H7 (cell line): ENCODE measurements around the gene CCDC3. TPM values are rescaled to one million over a fixed set of nuclear protein-coding genes. Genes with fewer than 3 reads are reported as not detected.

Experiments used
- DNase-seq: peaks from one replicate; pipeline ENCODE4 v3.0.0; 2012
- H3K27me3 ChIP-seq: 2 replicates; pipeline ENCODE4 v1.6.0; 2011; ENCODE audit warnings: mild to moderate bottlenecking, low read length; ENCODE audit not compliant: control insufficient read depth, insufficient read depth
- H3K36me3 ChIP-seq: replicated peaks from 2 replicates; pipeline ENCODE4 v1.5.1; 2011; ENCODE audit warnings: low read length; ENCODE audit not compliant: control insufficient read depth, insufficient read depth
- H3K4me3 ChIP-seq: 2 replicates; pipeline ENCODE4 v1.5.1; 2011; ENCODE audit warnings: low read depth, mild to moderate bottlenecking, control low read depth, low read length, moderate library complexity; ENCODE audit not compliant: insufficient read depth
- total RNA-seq: library from RNA; depleted of rRNA; stranded (reverse); fragments of >200 nt; shearing (Covaris generic); gene quantifications from 2 replicates; pipeline ENCODE4 v1.2.3, GENCODE V29; 2014

CCDC3 gene
- total RNA-seq, 1 experiment from 2014 or later: 0.73 TPM

GRCh38 chr10:12938271-12938670 is 63.2 kb downstream of the CCDC3 start:
- Histone ChIP-seq H3K27me3 (no peaks in the 10 kb centered on the region), H3K36me3 (no peaks in the 10 kb centered on the region), H3K4me3 (no peak overlapping the region)
- no peak for DNase-seq

GRCh38 chr10:12937527-12937926 is 64.0 kb downstream of the CCDC3 start:
- H3K36me3 ChIP-seq: no peaks in the 10 kb centered on the region
- DNase-seq: no peak
- no peak overlapping the region for H3K4me3 ChIP-seq

GRCh38 chr10:12934777-12935176 is 66.7 kb downstream of the CCDC3 start:
- Histone ChIP-seq H3K36me3 (no peaks in the 10 kb centered on the region), H3K4me3 (no peak overlapping the region), H3K27me3 (no peaks in the 10 kb centered on the region)
- no peak for DNase-seq

More at GRCh38 chr10:12937527-12937926, 64.0 kb downstream of the CCDC3 start:
- H3K27me3 ChIP-seq: no peaks in the 10 kb centered on the region

GRCh38 chr10:12929381-12929780 is 72.1 kb downstream of the CCDC3 start:
- Histone ChIP-seq H3K27me3 (no peaks in the 10 kb centered on the region), H3K36me3 (no peaks in the 10 kb centered on the region), H3K4me3 (no peak overlapping the region)
- no peak for DNase-seq

GRCh38 chr10:12928571-12928970 is 72.9 kb downstream of the CCDC3 start:
- Histone ChIP-seq H3K27me3 (no peaks in the 10 kb centered on the region), H3K36me3 (no peaks in the 10 kb centered on the region), H3K4me3 (no peak overlapping the region)
- DNase-seq: no peak

GRCh38 chr10:12927896-12928295 is 73.6 kb downstream of the CCDC3 start:
- H3K36me3 ChIP-seq: no peaks in the 10 kb centered on the region
- H3K4me3 ChIP-seq: no peak overlapping the region
- DNase-seq: no peak
- H3K27me3 ChIP-seq: no peaks in the 10 kb centered on the region

GRCh38 chr10:12925845-12926244 is 75.7 kb downstream of the CCDC3 start:
- Histone ChIP-seq H3K4me3 (no peak overlapping the region), H3K27me3 (no peaks in the 10 kb centered on the region), H3K36me3 (no peaks in the 10 kb centered on the region)
- no peak for DNase-seq

GRCh38 chr10:12924911-12925310 is 76.6 kb downstream of the CCDC3 start:
- H3K36me3 ChIP-seq: no peaks in the 10 kb centered on the region
- no peak for DNase-seq
- H3K4me3 ChIP-seq: no peak overlapping the region
- no peaks in the 10 kb centered on the region for H3K27me3 ChIP-seq

GRCh38 chr10:12922117-12922900 is 79.2 kb downstream of the CCDC3 start:
- DNase-seq: no peak
- H3K4me3 ChIP-seq: no peak overlapping the region
- no peaks in the 10 kb centered on the region for H3K27me3 ChIP-seq
- no peaks in the 10 kb centered on the region for H3K36me3 ChIP-seq

- H3K36me3 ChIP-seq: no peaks in the 10 kb centered on the region
- no peaks in the 10 kb centered on the region for H3K27me3 ChIP-seq
- no peak overlapping the region for H3K4me3 ChIP-seq
- DNase-seq: no peak
Measured at GRCh38 chr10:12921163-12921562, 80.3 kb downstream of the CCDC3 start.

- H3K27me3 ChIP-seq: no peaks in the 10 kb centered on the region
- no peak overlapping the region for H3K4me3 ChIP-seq
- no peak for DNase-seq
- H3K36me3 ChIP-seq: no peaks in the 10 kb centered on the region
Measured at GRCh38 chr10:12919574-12919973, 81.9 kb downstream of the CCDC3 start.

- H3K4me3 ChIP-seq: no peak overlapping the region
- no peaks in the 10 kb centered on the region for H3K36me3 ChIP-seq
- no peak for DNase-seq
- no peaks in the 10 kb centered on the region for H3K27me3 ChIP-seq
Measured at GRCh38 chr10:12916587-12916986, 84.9 kb downstream of the CCDC3 start.

GRCh38 chr10:12915637-12916168 is 85.8 kb downstream of the CCDC3 start:
- H3K36me3 ChIP-seq: no peaks in the 10 kb centered on the region
- no peak for DNase-seq
- no peaks in the 10 kb centered on the region for H3K27me3 ChIP-seq
- no peak overlapping the region for H3K4me3 ChIP-seq

- H3K27me3 ChIP-seq: no peaks in the 10 kb centered on the region
- no peaks in the 10 kb centered on the region for H3K36me3 ChIP-seq
- DNase-seq: no peak
- no peak overlapping the region for H3K4me3 ChIP-seq
Measured at GRCh38 chr10:12914111-12914510, 87.4 kb downstream of the CCDC3 start.

- DNase-seq: no peak
- Histone ChIP-seq H3K4me3 (no peak overlapping the region), H3K36me3 (no peaks in the 10 kb centered on the region), H3K27me3 (no peaks in the 10 kb centered on the region)
Measured at GRCh38 chr10:12911795-12912194, 89.7 kb downstream of the CCDC3 start.
